HG03175 (cell line): ENCODE results near the gene FGFR2.

Experiments used
- ATAC-seq: cut with Tn5 transposase; IDR thresholded peaks from one replicate; pipeline ENCODE4 v1.9.1; 2021; ENCODE audit warnings: mild to moderate bottlenecking, moderate library complexity; ENCODE audit not compliant: unreplicated experiment

Gene FGFR2

DNA sequence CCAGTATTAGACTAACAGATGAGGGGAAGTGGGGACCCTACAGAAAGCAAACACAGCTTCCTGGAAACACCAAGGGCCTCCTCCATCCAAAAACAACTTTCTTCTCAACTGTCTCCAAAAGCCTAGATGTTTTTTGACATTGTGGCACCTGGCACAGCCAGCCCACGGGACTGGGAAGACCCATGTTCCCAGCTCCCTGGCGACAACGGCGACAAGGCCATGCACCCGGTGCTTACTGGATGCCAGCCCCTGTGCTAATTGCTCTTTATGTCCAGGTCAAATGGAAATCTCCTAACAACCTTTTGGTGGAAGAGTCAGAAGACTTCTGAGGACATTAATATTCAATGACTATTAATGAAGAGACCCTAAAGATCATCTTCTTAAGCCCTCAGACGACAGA, 7.1 kb downstream of the FGFR2 start:
- ATAC-seq: no peak

DNA sequence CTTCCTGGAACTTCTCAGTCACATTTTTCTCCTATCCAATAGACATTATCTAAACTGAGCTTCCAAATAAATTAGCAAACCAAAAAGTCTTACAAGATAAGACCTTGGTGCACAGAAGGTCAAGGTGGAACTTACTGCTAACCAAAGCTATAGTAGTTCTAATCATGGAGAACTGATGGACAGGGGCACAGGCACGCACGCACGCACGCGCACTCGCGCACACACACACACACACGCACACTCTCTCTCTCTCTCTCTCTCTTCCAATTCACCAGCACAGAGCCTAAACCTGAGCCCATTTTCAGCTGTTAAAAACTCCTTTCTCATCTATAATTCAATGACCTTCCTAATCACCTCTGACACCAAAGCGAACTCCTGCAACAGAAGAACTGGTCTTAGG, 7.5 kb downstream of the FGFR2 start:
- ATAC-seq: no peak

DNA sequence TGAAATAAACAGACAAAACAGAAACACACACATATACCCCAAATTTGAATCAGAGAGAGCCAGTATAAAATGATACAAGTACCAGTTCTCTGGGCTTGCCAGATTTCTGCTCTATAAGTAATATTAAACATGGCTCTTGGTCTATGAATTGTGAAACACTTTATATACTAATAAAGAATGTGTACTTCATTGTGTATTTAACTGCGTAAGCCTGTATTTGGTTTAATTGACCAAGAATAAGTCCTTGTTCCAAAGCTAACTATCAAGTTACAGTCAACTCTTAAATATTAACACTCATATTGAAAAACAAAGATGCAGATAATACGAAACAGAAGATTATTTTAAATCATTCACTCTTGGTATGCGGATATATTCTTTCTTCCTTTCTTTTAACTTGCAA, 8.7 kb downstream of the FGFR2 start:
- ATAC-seq: no peak

DNA sequence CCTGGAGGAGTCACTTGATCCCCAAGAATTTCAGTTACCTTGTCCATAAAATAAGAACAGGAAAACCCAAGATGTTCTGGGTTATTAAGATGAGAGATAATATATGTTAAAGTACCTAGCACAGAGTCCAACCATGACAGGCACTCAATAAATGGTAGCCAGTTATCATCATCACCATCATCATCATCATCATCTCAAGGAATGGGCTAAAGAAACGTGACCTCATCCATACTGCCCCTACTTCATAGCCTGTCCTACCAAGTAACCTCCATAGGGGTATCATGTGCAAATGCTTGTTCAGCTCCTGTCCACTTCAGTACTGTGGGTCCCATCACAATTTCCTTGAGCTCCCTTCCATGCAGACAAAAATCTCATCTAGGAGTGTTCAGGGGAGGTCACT, 14.4 kb downstream of the FGFR2 start:
- no peak for ATAC-seq

DNA sequence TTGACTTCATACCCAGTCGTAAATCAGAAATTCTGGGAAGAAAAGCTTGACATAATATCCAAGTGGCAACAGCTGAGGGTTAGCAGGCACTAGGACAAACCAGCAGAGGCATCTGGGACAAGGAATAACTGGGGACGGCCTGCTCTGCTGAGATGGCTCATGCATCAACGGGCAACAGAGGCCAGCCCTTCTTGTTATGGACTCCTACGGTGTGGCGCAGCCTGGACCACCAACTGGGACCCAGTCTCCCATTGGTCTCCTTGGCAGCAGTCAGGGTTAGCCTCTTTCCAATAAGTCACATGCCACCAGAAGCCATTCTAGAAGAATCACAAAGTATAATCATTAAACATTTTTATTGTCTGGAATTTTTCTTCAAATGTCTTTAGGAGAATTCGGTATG, 15.0 kb downstream of the FGFR2 start:
- ATAC-seq: no peak

DNA sequence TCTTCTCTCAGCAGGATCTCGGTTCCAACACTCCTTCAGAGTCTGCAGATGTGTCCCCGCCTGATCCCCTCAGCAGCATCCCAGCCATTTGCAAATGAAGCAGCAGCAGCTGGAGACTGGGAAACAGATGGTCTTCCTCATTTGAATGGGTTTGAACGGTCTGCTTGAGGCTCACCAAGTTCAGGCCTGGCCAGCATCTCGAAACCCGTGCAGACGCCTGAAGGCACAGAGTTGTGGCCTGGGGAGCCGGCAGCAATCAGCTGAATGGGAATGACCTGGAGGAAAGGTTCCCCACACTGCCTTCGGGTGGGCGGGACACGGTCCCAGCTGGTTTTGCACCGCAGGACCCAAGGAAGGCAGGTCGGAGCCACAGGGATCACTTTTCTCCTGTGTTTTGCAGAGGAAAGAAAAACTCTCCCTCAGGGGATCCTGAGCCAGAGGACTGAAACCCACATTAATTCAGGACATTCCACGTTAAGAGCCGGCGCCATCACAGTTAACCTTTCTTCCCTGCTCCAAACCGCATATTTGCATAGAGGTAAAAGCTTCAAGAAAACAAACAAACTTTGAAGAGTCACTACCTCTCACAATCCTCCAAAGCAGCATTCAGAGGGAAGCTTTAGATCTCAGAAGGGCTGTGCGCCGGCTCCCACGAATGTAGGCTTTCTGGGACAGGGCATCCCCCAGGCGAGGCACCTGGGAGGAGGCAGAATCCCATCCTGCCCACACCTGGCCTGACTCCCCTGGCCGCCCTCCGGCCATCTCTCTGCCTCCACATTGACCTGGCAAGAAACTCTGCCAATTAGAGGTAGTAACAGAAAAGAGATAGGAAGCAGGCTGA, 17.7 kb downstream of the FGFR2 start:
- ATAC-seq: no peak

DNA sequence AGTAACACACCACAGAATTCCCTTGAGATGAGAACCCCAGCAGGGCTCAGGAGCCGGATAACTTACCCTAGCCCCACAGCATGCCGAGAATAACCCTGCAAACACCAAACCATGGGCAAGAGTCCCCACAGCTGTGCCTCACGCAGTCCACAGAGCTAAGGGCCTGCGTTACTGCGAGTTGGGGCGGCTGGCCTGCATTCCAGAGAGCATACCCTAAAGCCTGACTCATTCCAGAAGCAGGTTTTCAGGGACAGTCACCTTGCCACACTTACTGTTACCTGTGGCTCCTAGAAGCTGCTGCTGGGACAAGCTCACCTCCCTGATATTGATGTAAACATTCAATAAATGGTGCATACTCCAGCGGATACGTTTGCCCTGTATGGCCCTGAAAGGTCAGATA, 18.6 kb downstream of the FGFR2 start:
- ATAC-seq: no peak

DNA sequence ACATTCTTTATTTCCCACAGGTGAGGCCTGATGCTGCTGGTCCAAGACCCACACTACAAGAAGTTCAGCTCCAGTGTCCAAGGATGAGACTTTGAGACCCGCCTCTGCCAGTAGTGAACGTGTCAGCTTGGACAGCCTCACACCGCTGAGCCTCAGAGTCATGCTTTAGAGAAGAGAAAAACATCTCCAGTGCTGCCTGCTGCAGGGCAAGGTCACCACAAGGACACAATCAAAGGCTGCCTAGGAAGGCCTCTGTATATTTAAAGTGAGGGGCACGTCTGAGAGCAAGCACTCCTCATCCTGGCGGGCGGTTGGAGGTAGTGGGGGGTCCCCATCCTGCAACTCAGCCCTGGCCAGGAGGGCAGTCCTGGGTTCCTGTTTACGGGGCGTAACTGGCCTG, 19.3 kb downstream of the FGFR2 start:
- no peak for ATAC-seq

DNA sequence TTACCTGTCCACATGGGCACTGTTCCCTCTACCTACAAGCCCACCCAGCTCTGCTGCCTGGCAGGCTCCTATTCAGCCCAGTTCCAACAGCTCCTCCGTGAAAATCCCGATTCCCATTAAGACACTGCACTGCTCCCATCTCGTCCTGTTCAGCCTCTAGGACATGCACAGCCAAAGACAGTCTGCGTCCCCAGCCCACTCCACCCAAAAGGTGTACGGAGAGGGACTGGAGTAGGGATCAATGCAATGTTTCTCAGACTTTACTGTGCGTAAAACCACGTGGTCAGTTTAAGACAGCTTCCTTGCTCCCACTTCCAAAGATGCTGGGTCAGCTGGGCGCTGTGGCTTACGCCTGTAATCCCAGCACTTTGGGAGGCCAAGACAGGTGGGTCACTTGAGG, 19.9 kb downstream of the FGFR2 start:
- no peak for ATAC-seq

DNA sequence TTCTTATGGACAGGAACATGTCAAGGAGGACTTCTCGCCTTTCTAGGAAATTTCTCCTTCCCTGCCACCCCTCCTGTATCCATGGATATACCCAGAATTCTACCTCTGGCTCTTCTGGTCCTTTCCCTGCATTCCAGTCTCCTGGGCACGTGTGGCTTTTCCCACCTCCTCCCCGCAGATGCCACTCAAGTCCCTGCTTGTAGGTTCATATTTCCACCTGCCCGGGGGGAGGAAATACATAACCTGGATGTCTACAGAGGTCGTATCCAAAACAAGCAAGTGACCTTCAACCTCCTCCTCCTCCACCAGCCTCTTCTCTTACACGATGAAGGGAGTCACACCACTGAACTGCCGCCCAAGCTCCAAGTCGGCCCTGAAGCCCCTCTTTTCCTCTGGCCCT, 20.7 kb downstream of the FGFR2 start:
- ATAC-seq: no peak

DNA sequence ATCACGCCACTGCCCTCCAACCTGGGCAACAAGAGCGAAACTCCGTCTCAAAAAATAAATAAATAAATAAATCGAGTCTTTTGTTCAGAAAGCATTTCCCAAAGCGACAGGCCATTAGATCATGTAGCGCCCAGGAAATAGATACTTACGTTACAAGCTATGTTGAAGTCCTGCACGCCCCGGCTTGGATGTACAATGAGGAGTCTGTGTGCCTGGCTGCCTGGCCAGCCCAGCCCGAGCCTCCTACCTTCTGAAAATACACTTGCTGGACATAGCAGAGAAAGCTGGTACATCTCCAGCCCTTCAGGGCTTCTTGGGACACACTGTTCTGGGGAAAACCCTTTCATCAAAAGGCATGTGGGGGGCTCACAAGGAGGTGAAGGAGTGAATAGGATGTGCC, 22.1 kb downstream of the FGFR2 start:
- no peak for ATAC-seq

DNA sequence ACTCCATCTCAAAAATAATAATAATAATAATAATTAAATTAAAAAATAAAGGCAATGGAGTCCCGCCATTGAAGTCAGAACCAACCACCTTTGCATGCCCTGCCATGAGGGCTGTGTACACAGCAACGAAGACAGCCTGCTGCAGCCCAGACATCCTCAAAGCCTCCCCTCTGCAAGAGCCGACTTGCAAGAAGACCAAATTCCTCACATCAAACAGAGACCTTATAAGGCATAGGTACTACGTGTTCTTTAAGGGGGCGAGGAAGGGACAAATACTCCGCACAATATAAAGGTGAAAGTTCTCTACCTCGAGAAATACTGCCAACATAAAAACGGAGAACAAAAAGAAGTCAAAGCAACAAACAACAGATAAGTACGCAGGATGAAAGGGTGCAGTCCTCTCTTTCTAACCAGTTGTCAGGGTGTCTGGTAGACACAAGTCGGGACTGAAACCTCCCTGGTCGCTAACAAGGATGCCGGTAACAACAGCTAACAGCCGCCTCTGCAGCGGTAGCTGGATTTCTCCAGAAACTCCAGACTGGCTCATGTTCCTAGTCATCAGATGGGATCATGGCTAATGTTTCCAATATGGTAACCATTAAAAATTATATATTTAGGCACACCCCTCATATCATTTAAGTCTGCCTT, 23.6 kb downstream of the FGFR2 start:
- ATAC-seq: no peak

DNA sequence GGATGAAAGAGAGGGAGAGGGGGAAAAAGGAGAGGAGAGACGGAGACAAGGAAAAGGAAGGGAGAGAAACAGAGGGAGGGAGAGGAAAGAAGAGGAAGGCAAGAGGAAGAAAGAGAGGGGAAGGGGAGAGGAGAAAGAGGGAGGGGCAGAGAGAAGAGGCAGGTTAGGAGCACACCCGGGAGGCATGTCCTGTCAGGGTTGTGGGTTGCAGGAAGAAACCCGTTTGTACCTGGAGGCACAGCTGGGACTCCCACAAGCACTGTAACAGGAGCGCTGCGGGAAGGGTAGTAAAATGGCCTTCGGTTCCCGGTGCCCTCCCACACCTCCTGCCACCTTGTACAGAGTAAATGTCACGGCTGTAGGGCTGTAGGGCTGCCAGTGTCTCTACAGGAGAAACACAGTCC, 24.7 kb downstream of the FGFR2 start:
- no peak for ATAC-seq

DNA sequence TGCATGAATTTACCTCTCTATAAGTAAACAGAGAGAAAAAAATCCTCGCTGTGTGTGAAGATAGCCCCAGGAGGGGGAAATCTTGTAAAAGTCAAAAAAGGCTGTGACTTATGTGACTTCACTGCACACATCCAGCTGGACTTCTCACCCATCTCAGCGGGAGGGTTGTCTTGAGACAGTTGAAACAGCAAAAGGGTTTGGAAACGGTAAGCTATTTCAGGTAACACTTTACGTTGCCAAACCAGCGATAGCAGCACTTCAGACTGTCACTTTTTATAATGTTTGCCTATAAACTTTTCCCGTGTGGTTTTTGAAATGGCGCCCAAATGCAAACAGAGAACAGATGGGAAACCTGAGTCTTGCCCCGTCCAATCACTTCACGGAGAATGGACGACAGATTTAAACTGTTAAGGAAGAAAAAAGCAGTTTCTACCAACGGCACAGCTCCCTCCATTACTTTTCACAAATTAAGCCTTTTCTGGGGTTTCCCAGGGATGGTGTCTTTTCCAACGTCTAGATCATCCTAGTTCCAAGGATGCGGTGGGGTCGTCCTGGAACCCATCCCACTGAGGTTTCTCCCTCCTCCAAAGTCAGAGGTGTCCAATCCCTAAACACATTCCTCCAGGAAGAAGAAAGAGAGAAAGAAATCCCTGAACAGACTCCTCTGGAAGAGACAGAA, 25.2 kb downstream of the FGFR2 start:
- ATAC-seq: no peak

DNA sequence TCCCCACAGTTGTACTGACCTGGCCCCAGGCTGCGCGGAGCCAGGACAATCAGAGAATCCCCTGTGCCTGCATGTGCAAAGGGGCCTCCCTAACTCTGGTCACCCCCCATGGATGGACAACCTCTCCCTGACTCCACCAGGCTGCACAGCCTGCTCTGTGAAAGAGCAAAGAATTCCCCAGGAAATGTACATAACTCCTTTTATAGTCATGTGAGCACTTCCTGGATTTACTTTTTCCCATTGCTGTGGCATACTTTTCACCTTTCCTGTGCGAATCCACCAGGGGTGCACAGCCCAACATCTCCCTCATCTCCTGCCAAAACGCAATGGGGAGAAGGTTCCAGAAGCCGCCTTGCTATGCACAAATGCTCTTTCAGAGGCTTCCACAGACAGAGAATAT, 27.9 kb downstream of the FGFR2 start:
- ATAC-seq: no peak

DNA sequence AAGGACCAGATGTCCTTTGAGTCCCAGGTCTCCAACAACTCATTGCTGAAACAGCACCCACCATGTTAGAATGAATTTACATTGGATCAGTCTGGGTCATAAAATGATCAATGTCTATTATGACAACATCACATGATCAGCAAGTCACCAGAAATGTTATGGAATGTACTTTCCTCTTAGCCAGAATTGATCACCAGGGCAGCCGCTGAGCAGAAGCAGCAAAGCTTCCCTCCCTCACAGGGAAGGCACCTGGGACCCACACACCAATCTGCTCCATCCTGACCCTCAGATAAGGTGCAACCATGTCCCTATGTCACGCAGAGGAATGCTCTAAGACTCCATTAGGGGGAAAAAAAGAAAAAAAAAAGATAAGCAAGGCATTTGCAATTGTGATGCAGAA, 30.0 kb downstream of the FGFR2 start:
- no peak for ATAC-seq

DNA sequence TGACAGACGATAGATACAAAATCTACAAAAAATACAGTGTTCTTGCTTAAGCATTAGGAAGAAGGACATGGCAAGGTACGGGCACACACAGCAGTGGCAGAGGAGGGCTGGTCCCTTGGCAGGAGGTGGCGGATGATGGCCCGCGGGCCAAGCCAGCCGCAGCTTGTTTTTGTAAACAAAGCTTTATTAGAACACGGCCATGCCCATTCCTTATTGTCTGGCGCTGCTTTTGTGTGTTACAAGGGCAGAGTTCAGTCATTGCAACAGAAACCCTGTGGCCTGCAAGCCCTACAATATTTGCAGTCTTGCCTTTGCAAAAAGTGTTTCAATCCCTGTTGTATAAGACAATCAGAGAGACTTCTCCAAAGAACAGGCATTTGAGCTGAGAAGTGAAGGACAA, 30.7 kb downstream of the FGFR2 start:
- ATAC-seq: no peak

DNA sequence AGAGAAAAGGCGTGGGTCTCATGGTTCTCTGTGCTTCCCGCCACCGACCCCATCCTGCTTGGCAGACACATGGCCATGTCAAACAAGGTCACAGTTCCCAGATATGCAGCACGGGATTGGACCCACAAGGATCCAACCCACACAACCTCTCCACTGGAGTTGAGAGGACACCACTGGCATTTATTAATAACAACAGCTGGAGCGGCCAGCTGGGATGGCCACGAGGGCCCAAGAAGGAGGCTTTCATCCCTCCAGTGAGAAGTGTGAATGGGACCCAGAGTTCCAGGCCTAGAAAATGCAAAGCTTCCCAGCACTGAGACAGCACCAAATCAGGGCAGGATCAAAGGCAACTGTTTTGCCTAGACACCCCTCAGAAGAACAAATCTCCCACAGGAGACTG, 31.5 kb downstream of the FGFR2 start:
- no peak for ATAC-seq

DNA sequence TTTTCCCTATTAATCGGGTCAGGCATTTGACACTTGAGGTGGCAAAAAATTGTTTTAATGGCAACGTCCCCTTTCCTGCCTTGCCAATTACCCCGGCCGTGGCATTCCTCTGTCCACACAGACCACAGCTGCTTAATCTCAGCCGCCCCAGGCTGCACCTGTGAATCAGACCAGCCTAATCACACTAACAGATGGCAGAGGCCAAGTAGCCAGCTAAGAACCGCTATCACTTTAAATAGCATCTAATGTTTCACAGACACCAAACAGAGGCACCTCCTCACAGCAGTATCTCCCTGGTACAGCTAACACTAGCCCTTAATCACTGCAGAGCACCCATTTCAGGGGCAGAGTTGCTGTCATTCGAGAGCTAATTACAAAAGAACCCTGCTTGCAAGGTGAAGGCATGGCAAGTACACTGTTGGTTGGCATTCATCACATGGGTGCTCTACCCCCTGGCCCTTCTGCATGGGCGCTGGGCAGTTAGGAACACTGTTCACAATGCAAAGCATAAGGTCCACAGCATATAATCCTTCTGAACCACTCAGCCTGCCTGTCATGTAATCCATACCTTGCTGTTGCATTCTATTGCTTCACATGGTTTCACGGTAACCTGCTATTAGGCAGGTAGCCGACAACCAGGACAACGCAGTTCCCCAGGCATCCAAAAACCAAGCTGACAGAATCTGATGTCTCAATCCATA, 38.8 kb downstream of the FGFR2 start:
- ATAC-seq: no peak

DNA sequence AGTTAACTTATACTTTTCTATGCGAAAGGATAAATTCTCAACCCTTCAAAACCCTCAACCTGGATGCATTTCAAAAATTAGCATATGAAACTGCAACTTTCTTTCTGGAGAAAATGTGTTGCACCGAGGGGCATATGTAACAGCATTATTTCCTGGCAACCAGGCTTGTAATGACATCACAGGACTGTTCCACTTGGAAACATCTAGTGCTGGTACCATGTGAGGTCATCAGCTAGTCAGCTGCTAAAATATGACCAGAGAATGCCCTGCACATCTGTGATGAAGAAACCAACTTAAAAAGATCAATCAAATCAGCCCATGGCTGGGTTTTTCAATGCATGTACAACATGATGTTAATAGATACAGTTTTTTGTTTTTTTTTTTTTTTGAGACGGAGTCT, 40.0 kb downstream of the FGFR2 start:
- no peak for ATAC-seq

DNA sequence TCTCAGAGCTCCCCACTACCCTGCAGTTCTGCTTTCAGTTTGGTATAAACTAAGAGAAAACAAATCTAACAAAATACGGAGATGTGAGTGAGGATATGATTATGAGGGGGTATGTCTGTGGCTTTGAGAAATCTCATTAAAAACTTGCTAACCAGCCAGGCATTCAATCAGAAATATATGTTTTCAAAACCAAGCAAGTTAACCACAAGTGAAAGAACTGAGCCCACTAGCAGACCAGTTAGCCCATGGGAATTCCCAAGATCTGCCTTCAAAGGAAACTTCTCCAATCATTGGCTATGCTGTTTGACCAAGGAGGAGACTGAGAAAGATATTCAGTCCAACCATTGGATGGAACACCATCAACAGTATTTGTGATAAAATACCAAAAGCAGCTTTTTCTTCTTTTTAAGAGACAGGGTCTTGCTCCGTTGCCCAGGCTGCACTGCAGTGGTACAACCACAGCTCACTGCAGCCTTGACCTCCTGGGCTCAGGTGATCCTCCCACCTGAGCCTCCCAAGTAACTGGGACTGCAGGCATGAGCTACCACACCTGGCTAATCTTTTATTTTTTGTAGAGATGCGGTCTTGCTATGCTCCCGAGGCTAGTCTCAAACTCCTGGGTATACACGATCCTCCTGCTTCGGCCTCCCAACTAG, 41.2 kb downstream of the FGFR2 start:
- ATAC-seq: no peak
